Ureter (tissue), 1 donor: ENCODE results near the gene PRX. TPM values are rescaled to one million over a fixed set of nuclear protein-coding genes. Genes with fewer than 3 reads are reported as not detected.
"Not testable (repeated sequence)": the region's sequence is repeated elsewhere in the genome, so short reads cannot be mapped to it uniquely, and the experiment has no call there.

Experiments
- DNase-seq: peaks from one replicate; pipeline ENCODE4 v3.0.0-alpha.2; 2020; ENCODE audit warnings: low spot score
- total RNA-seq: library from RNA; stranded (reverse); gene quantifications from one replicate; pipeline ENCODE4 v1.2.4, GENCODE V29; 2023
- donor health status: DM: yes; HTN: yes; CAD: no.

The PRX gene
- total RNA-seq, 1 donor from 2014 or later: 3.2 TPM

DNA sequence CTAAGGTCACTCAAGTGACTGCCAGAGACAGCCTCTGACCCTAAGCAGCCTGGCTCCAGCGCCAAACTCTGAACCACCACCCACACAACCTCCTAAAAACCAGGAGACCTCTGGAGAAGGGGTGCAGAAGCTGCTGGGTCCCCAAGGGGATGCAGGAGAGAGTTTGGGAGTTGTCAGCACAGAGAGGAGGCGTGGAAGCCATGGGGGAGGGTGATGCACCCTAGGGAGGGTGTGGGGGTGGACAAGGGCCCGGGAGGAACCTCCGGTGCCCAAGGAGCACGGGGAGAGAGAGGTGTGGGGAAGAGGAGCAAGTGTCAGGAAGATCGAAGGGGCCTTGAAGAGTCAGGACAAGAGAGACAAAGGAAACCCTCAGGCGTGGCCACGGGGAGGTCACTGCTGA, 21.1 kb downstream of the PRX start:
- no peak for DNase-seq

DNA sequence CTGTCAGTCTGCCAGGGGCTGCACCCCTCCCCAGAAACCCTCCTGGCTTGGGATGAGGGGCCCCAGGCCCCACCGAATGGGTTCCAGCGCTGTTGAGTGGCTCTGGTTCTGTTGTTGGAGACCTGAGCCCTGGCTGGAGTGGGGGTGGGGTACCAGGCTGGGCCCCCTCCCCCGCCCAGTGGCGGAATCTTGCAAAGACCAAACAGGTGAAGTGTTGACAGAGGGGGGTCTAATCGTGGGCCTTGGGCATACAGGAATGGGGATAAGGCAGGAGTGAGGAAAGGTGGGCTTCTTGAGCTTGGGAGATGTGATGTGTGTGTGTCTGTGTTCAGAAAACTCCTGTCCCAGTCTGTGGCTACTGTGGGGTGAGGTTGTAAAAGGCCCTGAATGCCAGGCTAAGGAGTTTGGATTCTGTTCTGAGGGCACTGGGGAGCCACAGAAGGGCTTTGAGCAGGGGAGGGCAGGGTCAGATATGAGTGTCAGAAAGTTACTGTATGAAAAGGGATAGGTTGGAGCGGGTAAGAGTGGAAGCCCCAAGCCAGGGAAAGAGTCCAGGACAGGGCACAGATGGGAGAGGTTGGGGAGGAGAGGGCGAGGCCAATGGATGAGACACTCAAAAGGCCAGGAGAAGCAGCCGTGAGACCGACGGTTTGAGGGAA, 23.0 kb downstream of the PRX start, which contains the start of gene HIPK4:
HIPK4 (minus strand) TSS at position 98 of the 659 bp plus-strand sequence. CDS start 279 bp downstream, outside the sequence.
- no peak for DNase-seq

DNA sequence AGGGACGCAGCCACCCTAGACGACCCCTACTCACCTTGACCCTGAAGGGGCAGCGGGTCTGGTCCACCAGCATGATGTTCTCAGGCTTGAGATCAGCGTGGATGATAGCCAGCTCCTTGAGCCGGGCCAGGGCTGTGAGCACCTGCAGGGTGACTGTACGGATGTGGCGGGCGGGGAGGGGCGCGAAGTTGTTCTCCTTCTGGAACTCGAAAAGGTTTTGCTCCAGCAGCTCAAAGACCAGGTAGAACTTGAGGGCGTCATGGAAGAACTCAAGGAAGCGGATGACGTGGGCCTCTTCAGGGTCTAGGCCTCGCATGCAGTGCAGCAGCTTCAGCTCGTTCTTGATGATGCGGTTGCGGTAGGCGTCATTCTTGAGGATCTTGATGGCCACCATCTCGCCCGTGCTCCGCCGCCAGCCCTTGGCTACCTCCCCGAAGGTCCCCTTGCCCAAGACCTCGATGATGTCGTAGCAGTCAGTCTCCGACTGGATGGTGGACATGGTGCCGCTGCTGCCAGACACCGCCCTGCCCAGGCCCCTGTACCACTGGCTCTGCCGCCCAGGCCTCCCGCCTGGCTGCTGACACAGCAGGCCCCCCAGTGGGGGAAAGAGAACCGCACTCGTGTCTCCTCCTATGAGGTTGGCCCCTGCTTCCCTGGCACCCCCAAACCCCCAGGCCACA, 23.6 kb downstream of the PRX start:
- DNase-seq: no peak

DNA sequence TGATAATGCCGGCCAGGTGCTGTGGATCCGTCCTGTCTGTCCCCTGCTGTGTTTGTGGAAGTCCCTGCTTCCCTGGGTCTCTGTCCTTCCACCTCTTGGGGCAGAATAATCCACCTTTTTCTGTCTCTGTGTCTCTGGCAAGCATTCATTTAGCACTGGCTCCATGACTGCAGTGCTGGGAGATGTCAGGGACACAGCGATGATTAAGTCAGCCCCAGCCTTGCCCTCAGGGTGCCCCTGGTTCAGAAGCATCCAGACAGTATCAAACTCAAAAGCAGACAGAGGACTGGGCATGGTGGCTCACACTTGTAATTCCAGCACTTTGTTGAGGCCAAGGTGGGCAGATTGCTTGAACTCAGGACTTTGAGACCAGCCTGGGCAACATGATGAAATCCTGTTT, 24.7 kb downstream of the PRX start:
- DNase-seq: no peak

DNA sequence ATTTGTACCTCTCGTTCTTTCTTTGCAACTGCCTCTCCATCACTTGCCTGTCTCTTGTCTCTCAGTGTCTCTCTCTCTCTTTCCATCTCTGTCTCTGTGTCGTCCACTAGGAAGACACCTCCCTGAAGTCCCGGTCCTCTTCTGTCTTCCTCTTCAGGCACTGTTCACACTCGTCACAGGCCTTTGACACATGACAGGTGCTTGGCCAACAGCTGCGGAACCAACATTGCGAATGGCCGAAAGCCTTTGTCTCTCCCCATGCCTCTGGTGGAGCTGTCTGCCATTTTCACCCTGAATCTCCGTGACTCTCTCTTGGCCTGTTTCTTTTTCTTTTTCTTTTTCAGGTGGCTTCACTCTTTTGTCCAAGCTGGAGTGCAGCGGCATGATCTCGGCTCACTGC, 26.0 kb downstream of the PRX start:
- no peak for DNase-seq

DNA sequence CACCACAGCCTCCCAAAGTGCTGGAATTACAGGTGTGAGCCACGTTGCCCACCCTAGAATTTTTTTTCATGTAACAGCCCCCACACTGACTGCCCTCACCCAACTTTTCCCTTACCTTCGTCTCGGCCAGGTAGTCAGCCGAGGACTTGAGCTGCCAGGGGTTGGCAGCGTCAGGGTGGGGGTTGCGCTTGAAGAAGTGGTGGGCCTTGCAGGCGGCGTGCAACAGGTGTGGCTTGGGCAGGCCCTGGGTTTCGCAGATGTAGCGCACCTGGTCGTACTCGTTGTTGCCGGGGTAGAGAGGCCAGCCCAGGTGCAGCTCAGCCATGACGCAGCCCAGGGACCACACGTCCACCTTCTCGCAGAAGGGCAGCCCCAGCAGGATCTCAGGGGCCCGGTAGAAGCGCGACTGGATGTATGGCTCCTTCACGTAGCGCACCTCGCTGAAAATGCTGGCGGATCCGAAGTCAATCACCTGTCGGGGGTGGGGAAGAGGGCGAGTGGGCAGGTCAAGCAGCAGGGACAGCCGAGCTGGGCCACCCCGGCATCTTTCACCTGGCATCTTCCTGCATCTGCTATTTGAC, 29.4 kb downstream of the PRX start:
- no peak for DNase-seq

DNA sequence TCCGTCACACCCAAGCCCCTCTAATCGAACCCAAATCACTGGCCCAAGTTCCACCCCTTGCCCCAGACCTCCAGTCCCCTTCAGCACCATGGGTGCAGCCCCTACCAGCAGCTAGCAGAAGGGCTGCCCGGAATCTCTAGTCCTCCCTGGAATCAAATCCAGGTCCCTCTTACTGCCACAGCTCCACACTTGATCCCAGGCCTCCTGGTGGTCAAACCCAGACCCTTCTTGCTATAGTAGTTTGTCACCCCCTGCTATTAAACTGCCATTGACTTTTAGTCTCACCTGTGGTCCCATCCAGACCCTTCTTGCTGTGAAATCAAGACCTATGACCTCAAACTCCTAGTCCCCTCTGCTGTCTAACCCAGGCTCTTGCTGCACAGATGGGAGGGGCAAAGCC, 31.9 kb downstream of the PRX start:
- no peak for DNase-seq

DNA sequence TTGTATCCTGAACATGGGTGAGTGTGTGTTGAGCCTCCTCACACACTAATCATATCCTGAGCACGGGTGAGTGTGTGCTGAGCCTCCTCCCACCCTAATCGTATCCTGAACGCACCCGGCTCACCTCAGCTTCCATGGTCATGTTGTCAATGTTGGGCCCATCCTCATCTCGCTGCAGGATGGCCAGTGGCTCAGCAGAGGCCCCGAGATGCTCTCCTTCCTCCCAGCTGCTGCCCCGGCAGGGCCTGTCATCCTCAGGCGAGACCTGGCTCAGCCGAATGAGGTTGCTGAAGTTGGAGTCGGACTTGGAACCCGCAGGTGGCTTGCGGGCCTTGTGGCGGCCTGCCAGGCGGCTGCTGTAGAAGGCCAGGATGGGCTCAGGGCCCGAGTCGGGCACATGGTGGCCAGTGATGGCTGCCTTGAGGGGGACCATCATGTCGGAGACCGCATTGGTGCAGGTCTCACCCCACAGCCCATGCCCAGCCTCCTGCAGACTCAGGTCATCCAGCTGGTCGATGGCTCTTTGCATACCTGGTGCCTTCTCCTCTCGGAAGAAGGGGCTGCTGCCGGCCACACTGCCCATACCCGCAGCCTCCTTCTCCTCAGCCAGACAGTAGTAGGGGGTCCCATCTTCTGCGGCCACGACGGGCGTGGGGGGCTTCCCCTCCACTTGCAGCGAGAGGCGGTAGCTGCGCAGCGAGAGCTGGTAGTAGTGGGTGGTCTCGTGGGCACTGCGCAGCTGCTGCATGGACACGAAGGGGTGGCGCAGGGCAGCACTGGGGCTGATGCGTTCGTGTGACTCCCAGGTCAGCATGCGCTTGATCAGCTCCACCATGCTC, 32.8 kb downstream of the PRX start:
- DNase-seq: no peak

DNA sequence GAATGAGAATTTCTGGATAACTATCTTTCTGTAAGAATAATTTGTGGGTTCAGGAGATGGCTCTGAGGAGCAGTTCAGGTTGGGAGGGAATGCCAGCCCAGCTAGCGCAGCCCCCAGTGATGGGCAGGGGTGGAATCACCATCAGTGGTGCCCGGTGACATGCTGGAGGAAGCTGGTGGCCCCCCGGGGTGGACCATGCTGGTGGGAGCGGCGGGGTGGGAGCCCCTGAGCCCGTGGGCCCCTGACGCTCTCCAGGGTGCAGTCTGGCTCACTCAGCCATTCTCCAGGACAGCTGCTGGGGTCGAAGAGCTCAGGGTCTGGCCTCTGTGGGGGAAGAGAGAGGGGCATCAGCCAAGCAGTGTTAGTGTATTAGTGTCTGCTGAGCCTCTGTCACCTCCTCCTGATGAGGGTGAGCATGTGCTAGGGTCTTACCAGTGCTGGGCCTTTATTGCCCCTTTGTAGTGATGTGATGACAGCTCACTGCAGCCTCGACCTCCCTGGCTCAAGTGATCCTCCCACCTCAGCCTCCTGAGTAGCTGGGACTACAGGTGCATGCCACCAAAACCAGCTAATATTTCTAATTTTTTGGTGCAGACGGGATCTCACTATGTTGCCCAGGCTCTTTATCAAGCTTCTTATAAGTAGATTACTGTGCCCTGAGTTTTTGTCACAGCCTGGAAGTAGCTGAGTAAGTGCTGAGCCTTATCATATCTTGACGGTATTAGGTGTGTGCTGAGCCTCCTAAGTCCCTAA, 33.6 kb downstream of the PRX start:
- no peak for DNase-seq

DNA sequence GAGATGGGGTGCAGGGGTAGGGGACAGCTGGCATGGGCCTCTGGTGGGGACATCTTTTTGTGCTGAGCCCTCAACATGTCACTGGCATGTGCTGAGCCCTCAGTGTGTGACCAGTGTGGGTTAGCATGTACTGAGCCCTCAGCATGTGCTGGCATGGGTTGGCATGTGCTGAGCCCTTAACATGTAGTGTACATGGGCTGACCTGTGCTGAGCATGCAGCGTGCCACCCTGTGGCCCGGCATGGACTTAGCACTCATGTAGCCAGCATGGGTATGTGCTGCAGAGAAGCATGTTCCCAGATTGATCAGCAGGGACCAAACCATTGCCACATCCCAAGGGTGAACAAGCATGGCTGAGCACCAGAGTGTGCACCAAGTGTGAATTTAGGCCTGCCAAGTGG, 34.7 kb downstream of the PRX start:
- DNase-seq: no peak

DNA sequence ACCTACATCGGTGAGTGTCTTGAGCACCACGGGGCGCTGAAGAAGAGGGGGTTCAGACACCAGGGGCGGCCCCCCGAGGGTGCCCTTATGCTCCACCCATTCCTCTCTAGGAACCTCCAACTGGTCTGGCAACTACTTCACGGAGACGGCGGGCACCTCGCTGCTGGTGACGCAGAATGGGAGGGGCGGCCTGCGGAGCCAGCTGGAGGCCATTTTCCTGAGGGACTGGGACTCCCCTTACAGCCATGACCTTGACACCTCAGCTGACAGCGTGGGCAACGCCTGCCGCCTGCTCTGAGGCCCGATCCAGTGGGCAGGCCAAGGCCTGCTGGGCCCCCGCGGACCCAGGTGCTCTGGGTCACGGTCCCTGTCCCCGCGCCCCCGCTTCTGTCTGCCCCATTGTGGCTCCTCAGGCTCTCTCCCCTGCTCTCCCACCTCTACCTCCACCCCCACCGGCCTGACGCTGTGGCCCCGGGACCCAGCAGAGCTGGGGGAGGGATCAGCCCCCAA, 35.2 kb downstream of the PRX start:
- no peak for DNase-seq

DNA sequence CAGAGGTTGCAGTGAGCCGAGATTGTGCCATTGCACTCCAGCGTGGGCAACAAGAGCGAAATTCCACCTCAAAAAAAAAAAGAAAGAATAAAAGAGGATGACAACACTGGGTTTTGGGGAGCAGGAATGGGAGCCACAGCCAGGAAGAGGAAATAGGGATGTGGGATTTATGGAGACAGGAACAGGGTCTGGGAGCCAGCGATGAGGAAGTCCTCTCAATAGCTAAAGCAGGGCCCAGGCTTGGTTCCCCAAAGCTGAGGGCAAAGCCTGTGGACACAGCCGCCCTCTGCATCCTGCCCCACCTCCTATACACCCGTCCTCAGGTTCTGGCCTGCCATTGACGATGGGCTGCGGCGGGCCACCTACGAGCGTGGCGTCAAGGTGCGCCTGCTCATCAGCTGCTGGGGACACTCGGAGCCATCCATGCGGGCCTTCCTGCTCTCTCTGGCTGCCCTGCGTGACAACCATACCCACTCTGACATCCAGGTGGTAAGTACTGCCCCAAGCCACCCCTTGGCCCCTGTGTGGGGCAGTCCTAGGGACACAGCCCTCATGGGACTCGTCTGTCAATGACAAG, 36.8 kb downstream of the PRX start:
- DNase-seq: no peak

DNA sequence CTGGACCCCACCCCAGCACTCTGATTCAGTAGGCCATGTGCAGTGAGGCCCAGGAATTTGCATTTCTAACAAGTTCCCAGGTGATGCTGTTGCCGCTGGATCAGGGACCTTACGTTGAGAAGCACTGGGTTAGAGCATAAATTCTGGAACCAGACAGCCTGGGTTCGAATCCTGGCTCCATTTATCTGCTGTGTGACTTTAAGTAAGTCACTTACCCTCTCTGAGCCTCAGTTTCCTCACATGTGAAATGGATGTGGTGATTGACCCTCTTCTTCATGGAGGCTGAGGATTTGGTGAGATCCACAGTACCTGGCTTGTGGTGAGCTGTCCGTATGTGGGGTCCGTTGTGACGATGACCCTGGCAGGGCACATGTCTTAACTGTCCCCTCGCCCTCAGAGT, 39.1 kb downstream of the PRX start:
- no peak for DNase-seq

DNA sequence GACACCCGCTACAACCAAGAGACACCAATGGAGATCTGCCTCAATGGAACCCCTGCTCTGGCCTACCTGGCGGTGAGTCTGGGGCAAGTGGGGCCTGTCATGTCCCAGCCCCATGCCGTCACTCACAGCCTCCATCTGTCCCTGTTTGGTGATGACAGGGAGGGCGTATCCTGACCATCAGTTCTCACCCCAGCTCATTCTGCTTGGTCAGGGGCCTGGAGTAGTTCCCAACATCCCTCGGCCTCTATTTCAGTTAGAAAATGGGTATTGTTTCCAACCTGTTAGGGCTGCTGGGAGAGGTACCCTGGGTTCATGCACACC, 41.4 kb downstream of the PRX start:
- no peak for DNase-seq

DNA sequence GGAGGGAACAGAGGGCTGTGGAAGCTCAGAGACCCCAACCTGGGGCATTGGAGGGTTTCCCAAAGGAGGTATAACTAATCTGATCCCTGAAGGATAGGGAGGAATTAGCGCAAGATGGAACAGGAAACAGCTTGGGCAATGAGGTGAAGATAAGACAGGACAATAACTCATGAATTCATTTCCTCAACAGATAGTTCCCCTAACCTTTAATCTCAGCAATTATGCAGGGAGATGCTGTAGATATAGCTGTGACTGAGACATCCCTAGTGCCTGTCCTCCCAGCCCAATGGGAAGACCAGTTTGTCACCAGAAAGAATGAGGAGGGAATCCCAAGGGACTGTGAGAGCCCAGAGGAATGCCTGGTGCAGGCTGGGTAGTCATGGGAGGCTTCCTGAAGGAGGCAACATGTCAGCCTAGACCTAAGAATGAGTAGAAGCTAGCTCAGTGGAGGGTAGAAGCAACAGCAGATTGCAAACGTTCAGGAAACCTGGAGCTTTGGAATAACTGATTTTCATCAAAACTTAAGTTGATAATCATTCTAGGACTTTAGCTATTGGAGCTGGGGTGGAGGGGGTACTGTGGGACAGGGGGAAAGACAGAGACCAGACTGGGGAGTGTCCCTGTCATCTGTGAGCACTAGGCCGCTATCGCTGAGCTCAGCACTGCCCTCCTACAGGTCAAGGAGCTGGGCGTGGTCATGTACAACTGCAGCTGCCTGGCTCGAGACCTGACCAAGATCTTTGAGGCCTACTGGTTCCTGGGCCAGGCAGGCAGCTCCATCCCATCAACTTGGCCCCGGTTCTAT, 42.0 kb downstream of the PRX start:
- no peak for DNase-seq

DNA sequence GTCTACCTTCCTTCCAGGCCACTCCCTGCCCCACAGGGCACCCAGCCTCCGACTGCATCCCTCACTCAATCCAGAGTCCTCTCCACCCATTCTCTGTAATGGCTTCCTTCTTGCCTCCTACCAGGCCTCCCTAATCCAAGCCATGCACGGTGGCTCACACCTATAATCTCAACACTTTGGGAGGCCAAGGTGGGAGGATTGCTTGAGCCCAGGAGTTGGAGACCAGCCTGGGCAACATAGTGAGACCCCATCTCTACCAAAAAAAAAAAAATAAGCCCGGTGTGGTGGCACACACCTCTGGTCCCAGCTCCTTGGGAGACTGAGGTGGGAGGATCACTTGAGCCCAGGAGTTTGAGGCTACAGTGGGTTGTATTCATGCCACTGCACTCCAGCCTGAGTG, 42.9 kb downstream of the PRX start:
- not testable (repeated sequence) for DNase-seq

DNA sequence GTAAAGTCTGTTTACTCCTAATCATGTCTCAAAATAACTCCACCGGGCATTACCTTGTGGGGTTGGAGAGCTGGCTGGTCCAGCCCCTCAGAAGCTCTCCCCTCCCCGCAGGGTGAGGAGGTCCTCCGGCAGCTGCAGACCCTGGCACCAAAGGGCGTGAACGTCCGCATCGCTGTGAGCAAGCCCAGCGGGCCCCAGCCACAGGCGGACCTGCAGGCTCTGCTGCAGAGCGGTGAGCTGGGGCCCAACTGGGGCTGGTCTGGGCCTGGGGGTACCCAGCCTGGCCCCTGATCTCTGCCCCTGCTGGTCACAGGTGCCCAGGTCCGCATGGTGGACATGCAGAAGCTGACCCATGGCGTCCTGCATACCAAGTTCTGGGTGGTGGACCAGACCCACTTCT, 43.4 kb downstream of the PRX start:
- no peak for DNase-seq

DNA sequence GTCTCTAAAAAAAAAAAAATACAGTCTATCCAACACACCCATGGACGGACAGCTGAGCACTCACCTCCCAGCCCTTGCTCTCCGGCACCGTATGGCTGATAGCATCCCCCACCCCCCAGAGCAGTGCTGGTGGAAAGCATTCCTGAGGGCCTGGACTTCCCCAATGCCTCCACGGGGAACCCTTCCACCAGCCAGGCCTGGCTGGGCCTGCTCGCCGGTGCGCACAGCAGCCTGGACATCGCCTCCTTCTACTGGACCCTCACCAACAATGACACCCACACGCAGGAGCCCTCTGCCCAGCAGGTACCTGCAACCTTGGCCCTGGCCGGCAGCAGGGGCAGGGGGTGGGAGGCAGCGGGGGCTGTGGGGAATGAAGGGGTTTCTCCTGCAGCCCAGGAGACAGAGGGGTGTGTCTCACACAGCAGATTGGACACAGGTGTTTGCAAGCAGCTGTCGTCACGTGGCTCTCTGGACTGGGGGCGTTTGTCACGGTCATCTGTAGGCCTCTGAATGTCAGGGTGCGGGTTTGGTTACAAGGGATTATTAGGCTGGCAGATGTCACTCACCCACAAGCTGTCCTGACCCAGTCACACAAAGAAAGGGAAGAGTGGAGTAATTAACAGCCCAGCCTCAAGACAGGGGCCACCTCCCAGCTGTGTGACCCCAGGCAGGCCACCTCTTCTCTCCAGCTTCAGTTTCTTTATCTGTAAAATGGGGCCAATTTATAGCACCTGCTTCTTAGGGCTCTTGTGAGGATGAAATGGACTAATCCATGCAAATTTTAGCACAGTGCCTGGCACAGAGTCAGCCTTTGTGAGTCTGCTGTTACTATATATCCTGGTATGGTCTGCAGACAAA, 45.4 kb downstream of the PRX start:
- no peak for DNase-seq
